AG10803 (cell line): Measurements from ENCODE around the gene TMBIM6.
"Not testable (repeated sequence)": the region's sequence is repeated elsewhere in the genome, so short reads cannot be mapped to it uniquely, and the experiment has no call there.

Experiments used
- DNase-seq: peaks from one replicate; pipeline ENCODE4 v3.0.0; 2010; ENCODE audit warnings: low read depth
- H3K4me3 ChIP-seq: 2 replicates; pipeline ENCODE4 v1.5.1; 2011; ENCODE audit warnings: mild to moderate bottlenecking, low read length, control low read depth
- TF ChIP-seq, protein P1 (sequence below): conservative IDR thresholded peaks from 2 replicates; pipeline ENCODE4 v1.5.1; 2011; ENCODE audit warnings: mild to moderate bottlenecking, low read length, control low read depth, inconsistent platforms

The TMBIM6 gene

DNA sequence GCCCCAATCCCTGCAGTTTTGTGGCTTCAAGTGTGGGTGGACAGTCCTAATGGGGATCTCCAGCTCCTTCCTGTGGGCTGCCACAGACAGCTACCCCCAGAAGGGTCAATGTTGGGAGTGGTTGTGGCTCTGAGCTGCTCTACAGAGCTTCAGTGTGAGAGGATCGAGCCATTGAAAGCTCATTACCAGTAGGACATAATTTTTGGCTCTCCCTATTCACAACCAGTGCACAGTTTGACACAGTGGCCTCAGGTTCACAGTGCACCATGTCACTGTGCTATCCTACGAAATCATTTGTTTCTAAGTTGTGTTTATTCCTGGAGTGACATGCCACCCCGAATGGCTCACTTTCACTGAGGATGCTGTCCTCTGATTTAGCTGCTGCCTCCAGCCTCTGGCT lies 22.8 kb downstream of the TMBIM6 start:
- DNase-seq: no peak

GRCh38 chr12:49766115-49766455 lies 24.7 kb downstream of the TMBIM6 start:
- TF ChIP-seq, protein P1, sequence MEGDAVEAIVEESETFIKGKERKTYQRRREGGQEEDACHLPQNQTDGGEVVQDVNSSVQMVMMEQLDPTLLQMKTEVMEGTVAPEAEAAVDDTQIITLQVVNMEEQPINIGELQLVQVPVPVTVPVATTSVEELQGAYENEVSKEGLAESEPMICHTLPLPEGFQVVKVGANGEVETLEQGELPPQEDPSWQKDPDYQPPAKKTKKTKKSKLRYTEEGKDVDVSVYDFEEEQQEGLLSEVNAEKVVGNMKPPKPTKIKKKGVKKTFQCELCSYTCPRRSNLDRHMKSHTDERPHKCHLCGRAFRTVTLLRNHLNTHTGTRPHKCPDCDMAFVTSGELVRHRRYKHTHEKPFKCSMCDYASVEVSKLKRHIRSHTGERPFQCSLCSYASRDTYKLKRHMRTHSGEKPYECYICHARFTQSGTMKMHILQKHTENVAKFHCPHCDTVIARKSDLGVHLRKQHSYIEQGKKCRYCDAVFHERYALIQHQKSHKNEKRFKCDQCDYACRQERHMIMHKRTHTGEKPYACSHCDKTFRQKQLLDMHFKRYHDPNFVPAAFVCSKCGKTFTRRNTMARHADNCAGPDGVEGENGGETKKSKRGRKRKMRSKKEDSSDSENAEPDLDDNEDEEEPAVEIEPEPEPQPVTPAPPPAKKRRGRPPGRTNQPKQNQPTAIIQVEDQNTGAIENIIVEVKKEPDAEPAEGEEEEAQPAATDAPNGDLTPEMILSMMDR: no peak

More for the DNA sequence above, 22.8 kb downstream of the TMBIM6 start:
- H3K4me3 ChIP-seq: no peak overlapping the region
- TF ChIP-seq, protein P1: no peak

GRCh38 chr12:49767333-49767732 lies 26.0 kb downstream of the TMBIM6 start:
- H3K4me3 ChIP-seq: no peak overlapping the region
- TF ChIP-seq, protein P1: no peak; the same call in 1 of the 2 replicates
- no peak for DNase-seq

More at GRCh38 chr12:49766115-49766455, 24.7 kb downstream of the TMBIM6 start:
- no peak overlapping the region for H3K4me3 ChIP-seq
- no peak for DNase-seq

DNA sequence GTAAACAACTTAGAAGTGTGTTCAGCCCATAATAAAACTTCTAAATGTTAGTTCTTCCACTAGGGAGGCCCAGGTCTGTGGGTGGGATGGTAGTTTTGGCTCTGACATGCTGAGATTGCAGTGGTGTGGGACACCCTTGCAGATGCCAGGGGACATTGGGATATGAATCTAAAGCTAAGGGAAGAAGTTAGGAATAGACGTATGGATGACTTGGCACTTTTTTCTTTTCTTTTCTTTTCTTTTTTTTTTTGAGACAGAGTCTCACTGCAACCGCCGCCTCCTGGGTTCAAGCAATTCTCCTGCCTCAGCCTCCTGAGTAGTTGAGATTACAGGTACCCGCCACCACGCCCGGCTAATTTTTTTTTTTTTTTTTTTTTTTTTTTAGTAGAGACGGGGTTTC lies 31.7 kb downstream of the TMBIM6 start:
- not testable (repeated sequence) for H3K4me3 ChIP-seq, DNase-seq

DNA sequence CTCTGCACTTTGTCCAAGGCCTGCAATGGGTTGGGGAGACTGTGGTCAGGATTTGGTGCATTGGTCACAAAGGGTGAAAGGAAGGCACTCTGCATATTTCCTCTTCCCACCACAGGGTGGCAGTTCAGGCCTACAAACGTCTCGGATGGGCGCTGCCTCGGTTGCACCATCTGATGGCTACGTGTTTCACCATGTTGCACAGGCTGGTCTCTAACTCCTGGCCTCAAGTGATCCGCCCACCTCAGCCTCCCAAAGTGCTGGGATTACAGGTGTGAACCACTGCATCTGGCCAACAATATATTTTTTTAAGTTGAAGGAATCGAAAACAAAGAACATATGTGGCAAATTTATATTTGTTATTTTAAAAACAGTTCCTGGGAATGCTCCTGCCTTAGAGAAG lies 35.1 kb downstream of the TMBIM6 start:
- TF ChIP-seq, protein P1: peak; percentile 88
- no peak overlapping the region for H3K4me3 ChIP-seq
- peak; percentile 82 for DNase-seq

GRCh38 chr12:49776858-49777257 lies 35.5 kb downstream of the TMBIM6 start:
- no peak overlapping the region for H3K4me3 ChIP-seq
- TF ChIP-seq, protein P1: no peak
- DNase-seq: no peak

- no peak for DNase-seq
- TF ChIP-seq, protein P1: no peak
- no peak overlapping the region for H3K4me3 ChIP-seq
Observed at GRCh38 chr12:49777341-49777740, 36.0 kb downstream of the TMBIM6 start.
